AG04449 (cell line): ENCODE results near the gene ZBTB7B.

Source experiments
- CTCF ChIA-PET: fragments of 350-600 bp; formaldehyde crosslinking; extraction: SDS; loops from one replicate; lab custom pipeline; 2021; ENCODE audit warnings: antibody characterized with exemption; lab: Yijun Ruan, JAX
- POLR2A ChIA-PET: fragments of 400-600, 350-600 bp; formaldehyde crosslinking; extraction: SDS; loops from one replicate; lab custom pipeline; 2020; ENCODE audit warnings: antibody characterized with exemption, inconsistent platforms; lab: Yijun Ruan, JAX
- DNase-seq: peaks from one replicate; pipeline ENCODE4 v3.0.0-alpha.2; 2010; ENCODE audit warnings: low read depth, low spot score
- H3K4me3 ChIP-seq: 2 replicates; pipeline ENCODE4 v1.5.1; 2011; ENCODE audit warnings: low read depth, mild to moderate bottlenecking, control low read depth, low read length
- CTCF ChIP-seq: IDR thresholded peaks from one replicate; pipeline ENCODE4 v1.5.1; 2011; ENCODE audit warnings: mild to moderate bottlenecking, moderate library complexity, low read length, control low read depth, inconsistent platforms; ENCODE audit not compliant: insufficient read depth; ENCODE audit errors: missing control alignments

ZBTB7B gene

GRCh38 chr1:154998818-154999570 is 3.6 kb upstream of the ZBTB7B start:
- no peak for DNase-seq
- ChIA-PET POLR2A (interaction anchor here (1.0 to 1.7 kb wide), 3 partner anchors 28 to 43 kb away, joined by 4 to 9 read pairs (median 6); partner anchors contain the start of genes PBXIP1, PYGO2 and SHC1), CTCF (interaction anchor here (0.6 to 17.2 kb wide), 29 partner anchors 9 to 518 kb away, joined by 3 to 244 read pairs (median 4); partner anchors contain the start of genes CKS1B, DCST1, DCST2 and FLAD1)
- TF ChIP-seq CTCF = peak; percentile 89
- peak overlapping the region; percentile 72 for H3K4me3 ChIP-seq

GRCh38 chr1:154999571-155000410 is 2.8 kb upstream of the ZBTB7B start:
- ChIA-PET POLR2A (interaction anchor here (0.8 to 1.7 kb wide), 5 partner anchors 20 to 63 kb away, joined by 3 to 9 read pairs (median 4); partner anchors contain the start of genes PBXIP1, PMVK, PYGO2 and SHC1), CTCF (interaction anchor here (0.6 to 17.2 kb wide), 30 partner anchors 8 to 519 kb away, joined by 3 to 244 read pairs (median 4); partner anchors contain the start of genes CKS1B, DCST1, DCST2 and FLAD1)
- no peak for TF ChIP-seq CTCF
- peak overlapping the region; percentile 72 for H3K4me3 ChIP-seq
- no peak for DNase-seq

- DNase-seq = no peak
- no peak for TF ChIP-seq CTCF
- POLR2A ChIA-PET = interaction anchor here (0.8 to 1.7 kb wide), 3 partner anchors 21 to 64 kb away, joined by 3 to 4 read pairs (median 3); partner anchors contain the start of genes PMVK and PYGO2
- CTCF ChIA-PET = interaction anchor here (0.7 to 17.2 kb wide), 13 partner anchors 10 to 520 kb away, joined by 3 to 244 read pairs (median 12); partner anchors contain the start of genes CKS1B, FLAD1, PBXIP1 and PYGO2
- H3K4me3 ChIP-seq = peak overlapping the region; percentile 72
Observed at GRCh38 chr1:155000411-155000725, 2.2 kb upstream of the ZBTB7B start.

GRCh38 chr1:155000726-155001424 is 1.7 kb upstream of the ZBTB7B start:
- DNase-seq = peak; percentile 26
- H3K4me3 ChIP-seq = peak overlapping the region; percentile 72
- no peak for TF ChIP-seq CTCF
- CTCF ChIA-PET = interaction anchor here (0.6 to 17.2 kb wide), 16 partner anchors 11 to 520 kb away, joined by 3 to 244 read pairs (median 4); partner anchors contain the start of genes CKS1B, FLAD1, KRTCAP2 and PBXIP1
- POLR2A ChIA-PET = interaction anchor here (0.9 to 1.9 kb wide), 3 partner anchors 16 to 65 kb away, joined by 3 to 7 read pairs (median 3); partner anchors contain the start of genes PMVK and SHC1

- ChIA-PET CTCF (interaction anchor here (0.6 to 17.2 kb wide), 9 partner anchors 17 to 171 kb away, joined by 3 to 244 read pairs (median 3); partner anchors contain the start of genes FLAD1, KRTCAP2 and PYGO2), POLR2A (interaction anchor here (0.6 to 1.9 kb wide), 3 partner anchors 16 to 307 kb away, joined by 3 to 7 read pairs (median 3); partner anchors contain the start of gene SHC1)
- no peak for TF ChIP-seq CTCF
- DNase-seq = no peak
- H3K4me3 ChIP-seq = peak overlapping the region; percentile 72
Observed at GRCh38 chr1:155001425-155001674, 1.3 kb upstream of the ZBTB7B start.
